PC-3 (cell line): ENCODE results near the gene KNL1. TPM values are rescaled to one million over a fixed set of nuclear protein-coding genes. Genes with fewer than 3 reads are reported as not detected.

Experiments
- ATAC-seq: fragments of 200-7000 bp; cut with Tn5 transposase; 2 replicates; pipeline ENCODE4 v1.9.1; 2020; ENCODE audit warnings: mild to moderate bottlenecking, moderate library complexity
- BruUV-seq: library from RNA; stranded (reverse); fragments of 400-500 nt; replicated peaks from 2 replicates; lab custom pipeline; 2021; lab: Mats Ljungman, UMichigan
- CTCF ChIA-PET: fragments of 300-600 bp; sonication (Branson Sonifier 250); formaldehyde crosslinking; loops from one replicate; lab custom pipeline; 2022; ENCODE audit warnings: antibody characterized with exemption; lab: Charles Lee
- POLR2A ChIA-PET: fragments of 300-600 bp; sonication (Branson Sonifier 250); formaldehyde crosslinking; loops from one replicate; lab custom pipeline; 2022; ENCODE audit warnings: antibody characterized with exemption; ENCODE audit not compliant: unreplicated experiment; lab: Charles Lee
- DNase-seq: peaks from one replicate; pipeline ENCODE4 v3.0.0-alpha.2; 2015
- H2AFZ ChIP-seq: fragments of 300-600 bp; sonication (generic); 2 replicates; pipeline ENCODE4 v1.6.0; 2016; ENCODE audit warnings: antibody characterized with exemption, low read length
- H3F3A ChIP-seq: fragments of 300-600 bp; sonication (generic); one replicate; pipeline ENCODE4 v1.6.0; 2017; ENCODE audit warnings: antibody characterized with exemption, low read length, control low read depth, mild to moderate bottlenecking; ENCODE audit not compliant: unreplicated experiment
- H3K27ac ChIP-seq: fragments of 300-600 bp; sonication (generic); 2 replicates; pipeline ENCODE4 v1.5.1; 2016; ENCODE audit warnings: mild to moderate bottlenecking, low read length
- H3K27me3 ChIP-seq: fragments of 300-600 bp; sonication (generic); 2 replicates; pipeline ENCODE4 v1.6.1; 2016; ENCODE audit warnings: low read length, mixed read lengths
- H3K36me3 ChIP-seq: fragments of 300-600 bp; sonication (generic); 2 replicates; pipeline ENCODE4 v1.6.1; 2016; ENCODE audit warnings: low read depth, mixed run types, low read length, mixed read lengths
- H3K4me1 ChIP-seq: fragments of 300-600 bp; sonication (generic); 2 replicates; pipeline ENCODE4 v1.5.1; 2016; ENCODE audit warnings: low read length; ENCODE audit not compliant: insufficient read depth
- H3K4me2 ChIP-seq: fragments of 300-600 bp; sonication (generic); 2 replicates; pipeline ENCODE4 v1.6.0; 2016; ENCODE audit warnings: low read length
- H3K4me3 ChIP-seq: fragments of 300-600 bp; sonication (generic); 2 replicates; pipeline ENCODE4 v1.5.1; 2016; ENCODE audit warnings: mild to moderate bottlenecking, low read length, mixed read lengths
- H3K79me2 ChIP-seq: fragments of 300-600 bp; sonication (generic); 2 replicates; pipeline ENCODE4 v1.6.1; 2017; ENCODE audit warnings: low read length, mixed read lengths
- H3K9ac ChIP-seq: fragments of 300-600 bp; sonication (generic); 2 replicates; pipeline ENCODE4 v1.6.0; 2016; ENCODE audit warnings: mild to moderate bottlenecking, low read length
- H3K9me2 ChIP-seq: fragments of 300-600 bp; sonication (generic); replicated peaks from 2 replicates; pipeline ENCODE4 v1.6.1; 2016; ENCODE audit warnings: mixed run types, low read length, mixed read lengths
- H3K9me3 ChIP-seq: fragments of 300-600 bp; sonication (generic); 2 replicates; pipeline ENCODE4 v1.6.1; 2016; ENCODE audit warnings: low read length, mixed read lengths
- H4K20me1 ChIP-seq: fragments of 300-600 bp; sonication (generic); 2 replicates; pipeline ENCODE4 v1.6.1; 2016; ENCODE audit warnings: low read length, mixed read lengths
- CTCF ChIP-seq: fragments of 300-600 bp; sonication (generic); conservative IDR thresholded peaks from 2 replicates; pipeline ENCODE4 v1.5.1; 2017; ENCODE audit warnings: antibody characterized with exemption, low read depth, mild to moderate bottlenecking, low read length
- EZH2 ChIP-seq: fragments of 300-600 bp; sonication (generic); IDR thresholded peaks from one replicate; pipeline ENCODE4 v1.6.1; 2017; ENCODE audit warnings: antibody characterized with exemption, mild to moderate bottlenecking, low read length; ENCODE audit not compliant: unreplicated experiment
- EZH2phosphoT487 ChIP-seq: fragments of 300-600 bp; sonication (generic); IDR thresholded peaks from 2 replicates; pipeline ENCODE4 v1.6.1; 2018; ENCODE audit warnings: mild to moderate bottlenecking, antibody characterized with exemption, low read length, borderline replicate concordance
- intact Hi-C: fragments of 100-400 bp; cut with micrococcal nuclease; formaldehyde crosslinking; loops from 2 replicates; pipeline ENCODE4 v1.9.0; 2023
- total RNA-seq: library from RNA; depleted of rRNA; stranded (reverse); fragments of >200 nt; gene quantifications from 2 replicates; pipeline ENCODE4 v1.2.3, GENCODE V29; 2014

Gene KNL1
- total RNA-seq, 1 experiment from 2014 or later, result 33.8 TPM

DNA sequence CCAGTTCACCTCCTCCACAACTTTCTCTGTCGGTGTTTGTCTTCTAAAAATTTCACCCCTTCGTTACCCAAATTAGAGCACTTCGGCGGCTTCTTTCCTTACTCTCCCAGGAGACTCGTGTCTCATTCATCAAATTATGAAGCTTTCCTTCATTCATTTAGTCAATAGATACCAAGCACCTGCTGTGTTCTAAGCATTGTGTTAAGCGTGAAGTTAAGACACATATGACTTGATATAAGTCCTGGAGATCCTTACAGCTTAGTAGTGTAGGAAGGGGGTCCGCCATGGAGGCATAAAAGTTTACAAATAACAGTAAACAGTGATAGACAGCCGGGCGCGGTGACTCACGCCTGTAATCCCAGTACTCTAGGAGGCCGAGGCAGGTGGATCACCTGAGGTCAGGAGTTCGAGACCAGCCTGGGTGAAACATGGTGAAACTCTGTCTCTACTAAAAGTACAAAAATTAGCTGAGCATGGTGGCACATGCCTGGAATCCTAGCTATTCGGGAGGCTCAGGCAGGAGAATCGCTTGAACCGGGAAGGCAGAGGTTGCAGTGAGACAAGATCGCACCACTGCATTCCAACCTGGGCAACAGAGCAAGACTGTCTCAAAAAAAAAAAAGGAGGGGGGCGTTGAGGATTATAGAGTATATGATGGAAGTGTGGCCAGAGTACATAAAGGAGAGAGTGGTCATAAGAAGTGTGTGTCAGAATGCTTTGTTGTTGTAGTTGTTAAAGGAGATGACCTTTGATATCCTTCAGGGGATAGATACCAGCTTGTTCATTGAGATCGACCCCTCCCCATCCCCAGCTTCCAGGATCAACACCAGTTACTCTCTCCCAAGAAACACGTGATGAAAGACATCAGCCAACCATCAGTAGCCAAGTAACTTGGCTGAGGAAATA is 28.5 kb upstream of the KNL1 start:
- intact Hi-C loops, result no loop called here
- no peak for ATAC-seq
- H3K79me2 ChIP-seq, result peaks cover 35% of the 10 kb centered on the region

GRCh38 chr15:40567111-40567510 is 26.9 kb upstream of the KNL1 start:
- Histone ChIP-seq H3K9me3 (no peaks in the 10 kb centered on the region), H3K27me3 (no peaks in the 10 kb centered on the region), H2AFZ (0 out of 2 replicates have a peak overlapping the region, but pooled peaks have one; percentile 22), H3K4me3 (no peak overlapping the region), H3K4me2 (no peak overlapping the region), H3K36me3 (peaks cover 8% of the 10 kb centered on the region; the same call in 1 of the 2 replicates), H3K79me2 (peaks cover 49% of the 10 kb centered on the region), H4K20me1 (no peaks in the 10 kb centered on the region), H3K9me2 (no peaks in the 10 kb centered on the region), H3F3A (no peaks in the 10 kb centered on the region), H3K9ac (no peak overlapping the region), H3K4me1 (peaks cover 22% of the 10 kb centered on the region), H3K27ac (no peak overlapping the region)
- ATAC-seq (no peak), DNase-seq (peak; percentile 29)
- ChIA-PET CTCF (interaction anchor here (0.5 to 0.6 kb wide), 2 partner anchors 84 to 216 kb away, joined by 4 to 7 read pairs; no protein-coding TSS in a partner anchor), POLR2A (no interaction called here)
- intact Hi-C loops, result no loop called here
- no peak for TF ChIP-seq EZH2
- TF ChIP-seq EZH2phosphoT487, result no peak
- peak; percentile 51 for TF ChIP-seq CTCF
- no TSS peak for BruUV-seq

More for the DNA sequence above, 28.5 kb upstream of the KNL1 start:
- H2AFZ ChIP-seq, result peak overlapping the region; percentile 89
- no peaks in the 10 kb centered on the region for H4K20me1 ChIP-seq
- 0 out of 2 replicates have a peak, but pooled peaks cover 3% of the 10 kb centered on the region for H3K36me3 ChIP-seq
- H3K4me2 ChIP-seq, result peak overlapping the region; percentile 91
- no peak overlapping the region for H3K9ac ChIP-seq
- no peaks in the 10 kb centered on the region for H3K9me2 ChIP-seq
- H3K27me3 ChIP-seq, result no peaks in the 10 kb centered on the region
- H3K27ac ChIP-seq, result no peak overlapping the region
- H3F3A ChIP-seq, result no peaks in the 10 kb centered on the region
- TF ChIP-seq EZH2 (no peak), EZH2phosphoT487 (no peak), CTCF (no peak)
- DNase-seq, result no peak
- H3K4me1 ChIP-seq, result peaks cover 19% of the 10 kb centered on the region
- ChIA-PET POLR2A (interaction anchor here (0.5 to 0.9 kb wide), 6 partner anchors 62 to 1287 kb away, joined by 3 to 6 read pairs (median 4); partner anchors contain the start of gene IVD), CTCF (interaction anchor here (0.6 to 1.1 kb wide), 5 partner anchors 20 to 341 kb away, joined by 3 to 6 read pairs (median 4); no protein-coding TSS in a partner anchor)
- peak overlapping the region; percentile 92 for H3K4me3 ChIP-seq
- H3K9me3 ChIP-seq, result no peaks in the 10 kb centered on the region
- BruUV-seq, result no TSS peak
